HUES64 (cell line): Measurements from ENCODE around the gene SHISA9.

Experiments
- H3K27ac ChIP-seq: 2 replicates; pipeline ENCODE4 v1.7.0; 2013; ENCODE audit warnings: low read depth, low read length, inconsistent platforms
- H3K27me3 ChIP-seq: 2 replicates; pipeline ENCODE4 v1.6.1; 2013; ENCODE audit warnings: mild to moderate bottlenecking, low read length; ENCODE audit not compliant: insufficient read depth
- H3K36me3 ChIP-seq: 2 replicates; pipeline ENCODE4 v1.6.1; 2013; ENCODE audit warnings: mild to moderate bottlenecking, low read length; ENCODE audit not compliant: insufficient read depth
- H3K4me1 ChIP-seq: 2 replicates; pipeline ENCODE4 v1.6.1; 2013; ENCODE audit warnings: mild to moderate bottlenecking, low read length, moderate library complexity; ENCODE audit not compliant: insufficient read depth
- H3K4me3 ChIP-seq: 2 replicates; pipeline ENCODE4 v1.5.1; 2013; ENCODE audit warnings: mild to moderate bottlenecking, low read length, moderate library complexity
- H3K9ac ChIP-seq: 2 replicates; pipeline ENCODE4 v1.6.1; 2013; ENCODE audit warnings: mild to moderate bottlenecking, low read depth, low read length
- H3K9me3 ChIP-seq: 2 replicates; pipeline ENCODE4 v1.6.1; 2013; ENCODE audit warnings: low read depth, low read length; ENCODE audit not compliant: insufficient read depth
- WGBS: fragments of 150-250, 120-280 bp; methylation state at CpG from one replicate; pipeline ENCODE4 v1.1.7; 2013; ENCODE audit warnings: missing lambda C conversion rate; 5-methylcytosine and 5-hydroxymethylcytosine counted together

The SHISA9 gene

DNA sequence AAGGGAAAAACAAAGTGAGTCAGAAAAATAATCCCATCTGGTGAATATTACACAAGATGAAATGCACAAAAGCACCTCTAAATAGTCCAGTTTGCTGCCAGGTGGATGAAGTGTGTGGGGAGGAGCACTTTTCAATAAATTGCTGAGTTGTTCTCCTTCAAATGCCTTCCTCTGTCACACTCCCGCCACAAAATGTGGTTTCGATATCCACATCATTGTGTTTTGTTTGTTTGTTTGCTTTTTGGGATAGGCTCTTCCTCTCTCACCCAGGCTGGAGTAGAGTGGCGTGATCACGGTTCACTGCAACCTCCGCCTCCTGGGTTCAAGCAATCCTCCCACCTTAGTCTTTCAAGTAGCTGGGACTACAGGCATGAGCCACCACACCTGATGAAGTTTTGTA lies 24.6 kb upstream of the SHISA9 start:
- WGBS, result 84% methylated on average over 3 of the region's 5 CpGs
- Histone ChIP-seq H3K36me3 (no peaks in the 10 kb centered on the region), H3K4me1 (peaks cover 9% of the 10 kb centered on the region), H3K27me3 (no peaks in the 10 kb centered on the region), H3K4me3 (no peak overlapping the region), H3K9me3 (no peaks in the 10 kb centered on the region), H3K9ac (no peak overlapping the region), H3K27ac (no peak overlapping the region)

DNA sequence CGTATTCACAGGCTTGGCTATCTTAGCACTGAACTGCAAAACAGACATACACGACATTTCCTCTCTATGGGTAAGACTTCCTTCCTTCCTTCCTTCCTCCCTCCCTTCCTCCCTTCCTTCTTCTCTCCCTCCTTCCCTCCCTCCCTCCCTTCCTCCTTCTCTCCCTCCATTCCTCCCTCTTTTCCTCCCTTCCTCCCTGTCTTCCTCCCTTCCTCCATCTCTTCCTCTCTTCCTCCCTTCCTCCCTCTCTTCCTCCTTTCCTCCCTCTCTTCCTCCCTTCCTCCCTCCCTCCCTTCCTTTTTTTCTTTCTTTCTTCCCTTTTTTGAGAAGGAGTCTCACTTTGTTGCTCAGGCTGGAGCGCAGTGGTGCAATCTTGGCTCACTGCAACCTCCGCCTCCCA lies 22.4 kb upstream of the SHISA9 start:
- Histone ChIP-seq H3K9ac (no peak overlapping the region), H3K36me3 (no peaks in the 10 kb centered on the region), H3K9me3 (no peaks in the 10 kb centered on the region), H3K27ac (no peak overlapping the region), H3K4me1 (peaks cover 8% of the 10 kb centered on the region), H3K27me3 (no peaks in the 10 kb centered on the region), H3K4me3 (no peak overlapping the region)
- WGBS, result 94% methylated on average over 4 of the region's 4 CpGs

DNA sequence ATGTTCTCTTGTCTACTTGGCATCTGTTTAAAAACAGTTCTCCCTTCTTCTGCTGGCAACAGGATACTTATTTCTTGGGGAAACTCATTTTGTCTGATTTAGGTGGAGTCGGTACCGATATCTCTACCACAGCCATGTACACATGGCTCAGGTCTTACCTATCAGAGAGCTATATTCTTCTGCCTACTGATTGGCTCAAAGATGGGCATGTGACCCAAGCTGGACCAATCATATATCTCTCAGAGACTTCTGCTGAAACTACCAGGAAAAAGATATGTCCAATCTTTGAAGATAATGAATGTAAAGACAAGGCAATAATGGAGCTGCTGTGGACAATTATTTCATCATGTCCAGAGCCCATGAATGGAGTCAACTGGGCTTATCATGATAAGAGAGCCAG lies 21.6 kb upstream of the SHISA9 start:
- no peak overlapping the region for H3K4me3 ChIP-seq
- H3K36me3 ChIP-seq, result no peaks in the 10 kb centered on the region
- no peak overlapping the region for H3K27ac ChIP-seq
- no peaks in the 10 kb centered on the region for H3K27me3 ChIP-seq
- no peak overlapping the region for H3K9ac ChIP-seq
- no peaks in the 10 kb centered on the region for H3K4me1 ChIP-seq
- no peaks in the 10 kb centered on the region for H3K9me3 ChIP-seq
- 96% methylated on average over 2 of the region's 2 CpGs for WGBS

DNA sequence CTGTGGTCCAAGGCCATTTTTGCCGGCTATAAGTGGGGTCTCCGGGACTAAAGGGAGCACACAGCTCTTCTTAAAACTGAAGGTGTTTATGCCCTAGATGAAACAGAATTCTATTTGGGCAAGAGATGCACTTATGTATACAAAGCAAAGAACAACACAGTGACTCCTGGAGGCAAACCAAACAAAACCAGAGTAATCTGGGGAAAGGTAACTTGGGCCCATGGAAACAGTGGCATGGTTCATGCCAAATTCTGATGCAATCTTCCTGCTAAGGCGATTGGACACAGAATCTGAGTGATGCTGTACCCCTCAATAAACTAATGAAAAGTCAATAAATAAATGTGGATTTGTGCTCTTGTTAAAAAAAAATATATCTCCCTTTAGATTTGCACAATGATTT lies 20.2 kb upstream of the SHISA9 start:
- H3K4me3 ChIP-seq, result no peak overlapping the region
- no peaks in the 10 kb centered on the region for H3K4me1 ChIP-seq
- WGBS, result 93% methylated on average over 3 of the region's 3 CpGs
- no peaks in the 10 kb centered on the region for H3K9me3 ChIP-seq
- H3K36me3 ChIP-seq, result no peaks in the 10 kb centered on the region
- H3K27ac ChIP-seq, result no peak overlapping the region
- no peak overlapping the region for H3K9ac ChIP-seq
- H3K27me3 ChIP-seq, result no peaks in the 10 kb centered on the region

DNA sequence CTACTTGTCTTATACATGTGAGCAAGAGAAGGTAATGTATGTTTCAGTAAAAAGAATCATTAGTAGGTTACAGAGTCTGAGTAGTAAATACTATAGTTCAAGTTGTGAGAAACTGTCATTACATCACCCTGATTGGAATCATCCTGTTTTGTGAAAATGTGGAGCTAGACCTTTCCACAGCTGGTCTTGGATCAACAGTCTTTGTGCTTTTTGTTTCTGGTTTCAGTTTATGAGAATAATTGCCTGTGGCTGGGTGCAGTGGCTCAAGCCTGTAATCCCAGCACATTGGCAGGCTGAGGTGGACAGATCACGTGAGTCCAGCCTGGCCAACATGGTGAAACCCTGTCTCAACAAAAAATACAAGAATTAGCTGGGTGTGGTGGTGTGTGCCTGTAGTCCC lies 19.7 kb upstream of the SHISA9 start:
- 90% methylated on average over 1 of the region's 1 CpG for whole genome bisulfite sequencing
- no peak overlapping the region for H3K27ac ChIP-seq
- no peaks in the 10 kb centered on the region for H3K4me1 ChIP-seq
- H3K36me3 ChIP-seq, result no peaks in the 10 kb centered on the region
- no peaks in the 10 kb centered on the region for H3K9me3 ChIP-seq
- no peaks in the 10 kb centered on the region for H3K27me3 ChIP-seq
- no peak overlapping the region for H3K9ac ChIP-seq
- H3K4me3 ChIP-seq, result no peak overlapping the region

DNA sequence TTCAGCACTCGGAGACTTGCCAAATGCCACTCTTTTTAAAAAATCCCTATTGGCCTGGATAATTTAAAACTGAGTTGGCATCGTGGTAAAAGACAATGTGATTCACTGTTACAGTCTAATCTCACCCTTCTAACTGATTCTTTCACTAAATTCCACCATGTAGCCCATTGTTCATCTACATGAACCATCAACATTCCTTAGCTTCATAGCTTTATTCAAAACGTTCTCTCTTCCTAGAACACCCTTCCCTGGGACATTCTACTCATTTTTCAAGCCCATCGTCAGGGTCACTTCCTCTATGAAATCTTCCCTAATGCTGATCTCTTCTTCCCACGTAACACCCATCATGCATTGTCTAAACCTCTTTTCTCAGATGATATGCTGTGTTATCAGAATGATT lies 15.7 kb upstream of the SHISA9 start:
- H3K36me3 ChIP-seq, result no peaks in the 10 kb centered on the region
- H3K27ac ChIP-seq, result no peak overlapping the region
- 80% methylated on average over 5 of the region's 5 CpGs for WGBS

DNA sequence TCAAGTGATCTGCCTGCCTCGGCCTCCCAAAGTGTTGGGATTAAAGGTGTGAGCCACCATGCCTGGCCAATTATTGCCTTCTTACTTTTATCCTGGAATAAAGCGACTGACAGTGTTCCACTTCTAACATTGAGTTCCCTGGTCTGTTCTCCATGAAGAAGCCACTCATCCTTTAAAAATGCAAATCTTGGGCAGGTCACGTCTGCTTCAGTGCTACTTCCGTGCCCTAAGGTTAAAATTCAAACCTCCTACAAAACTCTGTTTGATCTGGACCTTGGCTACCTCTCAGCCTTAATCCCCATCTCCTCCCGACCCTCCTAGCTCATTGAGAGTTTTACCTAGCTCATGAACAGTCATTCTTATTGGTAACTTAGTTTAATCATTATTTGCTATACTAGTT lies 9.6 kb upstream of the SHISA9 start:
- no peaks in the 10 kb centered on the region for H3K4me1 ChIP-seq
- H3K9me3 ChIP-seq, result no peaks in the 10 kb centered on the region
- no peak overlapping the region for H3K9ac ChIP-seq
- H3K27ac ChIP-seq, result no peak overlapping the region
- H3K4me3 ChIP-seq, result no peak overlapping the region
- no peaks in the 10 kb centered on the region for H3K27me3 ChIP-seq
- no peaks in the 10 kb centered on the region for H3K36me3 ChIP-seq
- 77% methylated on average over 5 of the region's 5 CpGs for WGBS

More for the DNA sequence above, 15.7 kb upstream of the SHISA9 start:
- H3K9ac ChIP-seq, result no peak overlapping the region
- no peaks in the 10 kb centered on the region for H3K9me3 ChIP-seq
- H3K4me3 ChIP-seq, result no peak overlapping the region
- H3K4me1 ChIP-seq, result no peaks in the 10 kb centered on the region
- no peaks in the 10 kb centered on the region for H3K27me3 ChIP-seq

DNA sequence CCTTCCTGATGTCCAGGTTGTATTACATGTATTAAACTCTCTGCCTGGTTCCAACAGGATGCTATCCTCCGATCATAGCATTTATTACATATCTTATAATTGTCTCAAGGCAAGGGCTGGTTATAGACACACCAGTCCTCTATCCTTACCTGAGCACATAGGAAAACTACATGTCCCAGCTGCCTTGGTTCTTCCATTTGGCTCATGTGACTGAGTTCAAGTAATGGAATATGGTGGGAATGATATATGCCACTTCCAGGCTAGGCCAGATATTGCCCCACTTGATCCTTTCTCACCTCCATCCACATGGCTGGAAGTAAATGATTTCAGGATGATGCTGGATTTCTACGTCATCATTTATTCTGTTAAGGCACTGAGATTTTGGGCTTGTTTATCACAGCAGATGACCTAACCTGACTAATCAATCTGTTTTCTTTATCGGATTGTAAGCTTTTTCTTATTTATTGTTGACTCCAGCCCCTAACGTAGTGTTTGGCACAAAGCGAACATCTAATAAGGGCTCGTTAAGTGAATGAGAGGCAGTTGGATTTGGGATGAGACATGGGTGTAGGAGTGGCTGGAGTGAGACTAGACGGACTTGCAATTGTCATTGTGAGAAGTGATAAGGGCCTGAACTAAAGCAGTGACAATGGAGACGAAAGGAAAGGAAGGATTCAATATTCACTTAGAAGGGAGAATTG lies 8.2 kb upstream of the SHISA9 start:
- no peak overlapping the region for H3K27ac ChIP-seq
- 94% methylated on average over 8 of the region's 8 CpGs for WGBS
- H3K9me3 ChIP-seq, result no peaks in the 10 kb centered on the region
- no peak overlapping the region for H3K9ac ChIP-seq
- H3K4me1 ChIP-seq, result peaks cover 4% of the 10 kb centered on the region
- no peaks in the 10 kb centered on the region for H3K27me3 ChIP-seq
- H3K36me3 ChIP-seq, result no peaks in the 10 kb centered on the region
- H3K4me3 ChIP-seq, result no peak overlapping the region

DNA sequence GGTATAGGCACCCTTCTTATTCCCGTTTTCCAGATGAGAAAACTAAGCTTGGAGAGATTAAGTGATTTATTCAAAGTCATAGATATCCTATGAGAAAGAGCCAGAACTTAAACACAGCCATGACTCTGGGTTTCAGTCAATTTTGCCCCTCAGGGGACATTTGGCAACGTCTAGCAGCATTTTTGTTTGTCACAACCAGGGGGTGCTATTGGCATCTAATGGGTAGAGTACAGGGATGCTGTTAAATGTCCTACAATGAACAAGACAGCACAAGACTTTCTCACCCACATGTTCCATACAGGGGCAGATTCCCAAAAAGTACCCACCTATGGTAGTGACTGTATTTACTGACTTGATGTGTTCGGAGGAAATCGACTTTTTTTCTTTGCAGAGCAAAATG lies 4.8 kb upstream of the SHISA9 start:
- Histone ChIP-seq H3K4me3 (no peak overlapping the region), H3K4me1 (peaks cover 23% of the 10 kb centered on the region), H3K9ac (no peak overlapping the region), H3K27ac (no peak overlapping the region), H3K27me3 (peaks cover 25% of the 10 kb centered on the region), H3K9me3 (no peaks in the 10 kb centered on the region), H3K36me3 (no peaks in the 10 kb centered on the region)
- WGBS, result 60% methylated on average over 4 of the region's 4 CpGs

DNA sequence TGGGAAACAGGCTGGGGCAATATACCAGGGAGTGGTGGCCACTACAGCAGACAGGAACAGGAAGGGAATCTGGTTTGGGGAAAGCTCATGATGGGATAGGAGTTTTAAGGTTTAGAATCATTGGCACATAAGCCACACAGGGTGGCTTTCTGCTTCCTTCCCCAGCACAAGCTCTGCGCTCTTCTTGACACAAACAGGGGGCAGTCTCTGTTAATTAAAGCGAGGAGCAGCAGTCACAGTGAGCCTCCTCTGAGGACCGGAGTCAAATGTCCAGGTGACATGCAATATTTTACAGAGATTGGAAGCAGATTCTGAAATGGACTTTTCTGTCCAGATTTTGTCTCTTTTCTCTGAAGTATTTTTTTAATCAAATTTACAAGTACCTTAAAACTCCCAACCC lies 2.8 kb upstream of the SHISA9 start:
- H3K9ac ChIP-seq, result no peak overlapping the region
- no peak overlapping the region for H3K4me3 ChIP-seq
- H3K4me1 ChIP-seq, result peaks cover 23% of the 10 kb centered on the region
- H3K27ac ChIP-seq, result no peak overlapping the region
- H3K27me3 ChIP-seq, result peaks cover 40% of the 10 kb centered on the region
- WGBS, result 47% methylated on average over 3 of the region's 3 CpGs
- no peaks in the 10 kb centered on the region for H3K9me3 ChIP-seq
- H3K36me3 ChIP-seq, result no peaks in the 10 kb centered on the region

DNA sequence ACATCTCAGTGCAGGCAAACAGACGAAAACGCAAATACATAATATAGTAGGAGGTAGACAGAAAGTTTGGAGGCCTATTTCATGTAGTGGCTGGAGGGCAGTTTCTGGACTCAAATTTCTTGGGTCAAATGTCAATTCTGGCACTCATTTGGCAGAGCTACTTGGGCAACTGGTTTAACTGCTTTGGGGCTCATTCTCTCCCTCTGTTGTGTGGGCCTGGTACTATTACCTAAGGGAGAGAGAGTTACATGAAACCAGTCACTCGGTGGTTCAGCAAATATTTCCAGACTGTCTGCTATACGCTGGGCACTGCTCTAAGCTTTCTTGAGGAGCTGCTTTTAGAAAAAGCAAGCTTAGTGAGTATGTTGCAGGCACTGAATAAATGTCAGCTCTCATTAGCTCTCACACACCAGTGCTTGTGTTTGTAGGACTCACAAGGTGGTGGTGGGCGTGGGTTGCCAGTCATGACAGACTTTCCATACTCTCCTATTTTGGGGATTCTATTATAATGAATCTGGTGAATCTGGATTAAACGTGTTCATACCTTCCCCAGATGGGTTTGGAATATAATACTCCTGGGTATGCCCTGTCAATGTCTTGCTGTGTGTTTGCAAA lies 1.8 kb upstream of the SHISA9 start:
- 90% methylated on average over 6 of the region's 6 CpGs for WGBS
- Histone ChIP-seq H3K9me3 (no peaks in the 10 kb centered on the region), H3K36me3 (no peaks in the 10 kb centered on the region), H3K4me3 (peak overlapping the region; percentile 87), H3K27ac (no peak overlapping the region), H3K4me1 (peaks cover 23% of the 10 kb centered on the region), H3K27me3 (peaks cover 50% of the 10 kb centered on the region), H3K9ac (no peak overlapping the region)
